Upper lobe of left lung (tissue), 6 donors: ENCODE results near the gene CST2. TPM values are rescaled to one million over a fixed set of nuclear protein-coding genes. Genes with fewer than 3 reads are reported as not detected.
"Not testable (repeated sequence)": the region's sequence is repeated elsewhere in the genome, so short reads cannot be mapped to it uniquely, and the experiment has no call there.

Source experiments
- ATAC-seq, 2 donors: fragments of 200-7000 bp; cut with Tn5 transposase; one replicate each; pipeline ENCODE4 v1.9.1; 2022; ENCODE audit warnings: mild to moderate bottlenecking in 2 of 2, moderate library complexity in 2 of 2; ENCODE audit not compliant: low FRiP score in 2 of 2
- DNase-seq, 2 donors: peaks; one replicate each; pipeline ENCODE4 v3.0.0-alpha.2; 2019 to 2020
- H3K27ac ChIP-seq, 4 donors: fragments of 200-600 bp; sonication (generic); one replicate each; pipeline ENCODE4 v1.5.1; 2016 to 2019
- H3K27me3 ChIP-seq, 4 donors: fragments of 200-600 bp; sonication (generic); one replicate each; pipeline ENCODE4 v1.5.1; 2017 to 2019
- H3K36me3 ChIP-seq, 4 donors: fragments of 200-600 bp; sonication (generic); one replicate each; pipeline ENCODE4 v1.5.1; 2016 to 2019
- H3K4me1 ChIP-seq, 4 donors: fragments of 200-600 bp; sonication (generic); one replicate each; pipeline ENCODE4 v1.5.1; 2018 to 2019
- H3K4me3 ChIP-seq, 4 donors: fragments of 200-600 bp; sonication (generic); one replicate each; pipeline ENCODE4 v1.5.1; 2017 to 2019; ENCODE audit warnings: mild to moderate bottlenecking in 2 of 4, moderate library complexity in 1 of 4
- H3K9me3 ChIP-seq, 4 donors: fragments of 200-600 bp; sonication (generic); one replicate each; pipeline ENCODE4 v1.5.1; 2018 to 2019
- EP300 ChIP-seq, 4 donors: sonication (generic); formaldehyde crosslinking; IDR thresholded peaks; one replicate each; pipeline ENCODE4 v1.5.1; 2017; ENCODE audit warnings: antibody characterized with exemption in 4 of 4, control low read depth in 2 of 4
- POLR2A ChIP-seq, 4 donors: fragments of 450-650 bp; IDR thresholded peaks; one replicate each; pipeline ENCODE4 v1.5.1; 2016 to 2017; ENCODE audit warnings: antibody characterized with exemption in 4 of 4, mild to moderate bottlenecking in 2 of 4
- POLR2AphosphoS5 ChIP-seq, 2 donors: sonication (generic); formaldehyde crosslinking; IDR thresholded peaks; one replicate each; pipeline ENCODE4 v1.5.1; 2017; ENCODE audit warnings: antibody characterized with exemption in 2 of 2
- WGBS, 2 donors: methylation state at CpG; one replicate each; pipeline ENCODE4 v1.1.5; 2017 to 2018; 5-methylcytosine and 5-hydroxymethylcytosine counted together
- total RNA-seq, 6 donors: library from RNA; depleted of rRNA in 4 of 6; stranded (reverse); fragments of >200 nt in 4 of 6; gene quantifications; one replicate each; pipeline versions ENCODE4 v1.1.0 to v1.2.1, GENCODE V29; 2016 to 2021
- TF ChIP-seq, protein P1 (sequence below), 6 experiments: fragments of 450-650 bp in 4 of 6; fragments of 200-600 bp in 2 of 6; sonication (generic) in 2 of 6; IDR thresholded peaks; one replicate each; pipeline ENCODE4 v1.5.1; 2016 to 2019; ENCODE audit warnings: antibody characterized with exemption in 6 of 6
- donor health status: DM: no; HTN: no; CAD: no; lungs with moderate emphysema.
- donor health status: DM: no; HTN: yes; CAD: no; lungs with severe emphysema.

The CST2 gene
- total RNA-seq, 6 donors from 2014 or later, result 0.29 to 0.98 (median 0.47) TPM; not detected in 3

DNA sequence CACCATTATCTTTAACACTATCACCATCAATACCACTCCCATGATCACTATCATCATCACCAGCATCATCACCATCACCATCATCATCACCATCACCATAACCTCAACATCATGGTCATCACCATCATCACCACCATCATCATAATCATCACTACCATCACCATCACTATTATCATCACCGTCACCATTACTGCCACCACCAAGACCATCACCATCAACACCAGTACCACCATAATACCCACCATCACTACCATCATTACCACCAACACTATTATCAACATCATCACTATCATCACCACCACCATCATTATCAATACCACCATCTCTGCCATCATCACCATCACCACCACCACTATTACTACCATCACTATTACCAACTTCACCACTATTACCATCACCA is 43.1 kb downstream of the CST2 start:
- Histone ChIP-seq H3K27ac (no peak overlapping the region), H3K27me3 (no peaks in the 10 kb centered on the region), H3K4me1 (no peaks in the 10 kb centered on the region), H3K4me3 (no peak overlapping the region), H3K36me3 (no peaks in the 10 kb centered on the region), H3K9me3 (no peaks in the 10 kb centered on the region)
- no peak for DNase-seq
- WGBS, 2 donors, result 96 to 100% methylated on average over 1 of the region's 1 CpG
- no peak for ATAC-seq
- TF ChIP-seq, protein P1, sequence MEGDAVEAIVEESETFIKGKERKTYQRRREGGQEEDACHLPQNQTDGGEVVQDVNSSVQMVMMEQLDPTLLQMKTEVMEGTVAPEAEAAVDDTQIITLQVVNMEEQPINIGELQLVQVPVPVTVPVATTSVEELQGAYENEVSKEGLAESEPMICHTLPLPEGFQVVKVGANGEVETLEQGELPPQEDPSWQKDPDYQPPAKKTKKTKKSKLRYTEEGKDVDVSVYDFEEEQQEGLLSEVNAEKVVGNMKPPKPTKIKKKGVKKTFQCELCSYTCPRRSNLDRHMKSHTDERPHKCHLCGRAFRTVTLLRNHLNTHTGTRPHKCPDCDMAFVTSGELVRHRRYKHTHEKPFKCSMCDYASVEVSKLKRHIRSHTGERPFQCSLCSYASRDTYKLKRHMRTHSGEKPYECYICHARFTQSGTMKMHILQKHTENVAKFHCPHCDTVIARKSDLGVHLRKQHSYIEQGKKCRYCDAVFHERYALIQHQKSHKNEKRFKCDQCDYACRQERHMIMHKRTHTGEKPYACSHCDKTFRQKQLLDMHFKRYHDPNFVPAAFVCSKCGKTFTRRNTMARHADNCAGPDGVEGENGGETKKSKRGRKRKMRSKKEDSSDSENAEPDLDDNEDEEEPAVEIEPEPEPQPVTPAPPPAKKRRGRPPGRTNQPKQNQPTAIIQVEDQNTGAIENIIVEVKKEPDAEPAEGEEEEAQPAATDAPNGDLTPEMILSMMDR (IDR thresholded peaks at IDR 0.05), result no peak
- TF ChIP-seq EP300 (IDR thresholded peaks at IDR 0.05), result no peak
- TF ChIP-seq POLR2AphosphoS5 (IDR thresholded peaks at IDR 0.05), result no peak
- TF ChIP-seq POLR2A (IDR thresholded peaks at IDR 0.05), result no peak

DNA sequence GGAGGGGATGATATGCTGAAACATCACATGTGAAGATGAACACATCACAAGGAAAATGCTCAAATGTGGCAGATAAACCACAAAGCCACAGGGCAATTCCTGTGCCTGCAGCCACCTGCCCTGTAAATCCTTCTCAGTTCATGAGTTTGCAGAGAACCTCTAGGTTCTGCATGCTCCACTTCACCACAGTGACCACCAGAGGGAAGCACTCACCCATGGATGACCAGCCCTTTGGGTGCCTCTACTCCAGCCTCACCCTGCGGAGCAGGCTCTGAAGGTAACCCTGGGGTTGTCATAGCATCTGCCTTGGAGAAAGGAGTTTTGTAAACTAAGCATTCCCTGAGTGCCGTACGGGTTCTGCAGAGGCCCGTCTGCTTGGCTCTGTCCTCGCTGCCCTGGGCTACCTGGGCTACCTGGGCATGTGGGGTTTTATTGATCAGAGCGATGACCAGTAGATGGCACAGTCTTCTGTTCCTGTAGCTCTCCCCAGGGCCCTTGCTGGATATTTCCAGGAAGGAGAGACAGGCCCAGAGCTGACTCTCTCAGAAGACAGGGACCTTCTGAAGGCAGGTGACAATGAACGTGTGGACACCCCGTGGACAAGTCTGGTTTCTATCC is 44.1 kb downstream of the CST2 start:
- Histone ChIP-seq H3K27me3 (no peaks in the 10 kb centered on the region), H3K4me1 (no peaks in the 10 kb centered on the region), H3K36me3 (no peaks in the 10 kb centered on the region), H3K4me3 (no peak overlapping the region), H3K27ac (no peak overlapping the region), H3K9me3 (no peaks in the 10 kb centered on the region)
- DNase-seq (no peak), ATAC-seq (peak; percentile 79 to 85)
- WGBS, 2 donors, result 51 to 85% methylated on average over 3 to 8 of the region's 8 CpGs
- no peak for TF ChIP-seq POLR2AphosphoS5 (IDR thresholded peaks at IDR 0.05)
- no peak for TF ChIP-seq POLR2A (IDR thresholded peaks at IDR 0.05)
- TF ChIP-seq EP300 (IDR thresholded peaks at IDR 0.05), result no peak
- TF ChIP-seq, protein P1 (IDR thresholded peaks at IDR 0.05), result peak in 5 of 6 experiments; percentile 30 to 56 (median 42)

DNA sequence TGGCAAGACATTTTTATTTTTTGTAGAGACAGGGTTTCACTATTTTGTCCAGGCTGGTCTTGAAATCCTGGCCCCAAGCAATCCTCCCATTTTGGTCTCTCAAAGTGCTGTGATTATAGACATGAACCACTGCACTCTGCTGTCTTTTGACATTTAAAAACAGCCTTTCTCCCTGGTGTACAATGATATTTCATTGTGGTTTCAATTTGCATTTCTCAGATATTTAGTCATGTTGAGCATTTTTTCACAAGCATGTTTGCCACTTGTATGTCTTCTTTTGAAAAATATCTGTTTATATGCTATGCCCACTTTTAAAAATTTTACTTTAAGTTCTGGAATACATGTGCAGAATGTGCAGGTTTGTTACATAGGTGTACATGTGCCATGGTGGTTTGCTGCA is 47.9 kb downstream of the CST2 start:
- H3K36me3 ChIP-seq, DNase-seq: not testable (repeated sequence)

DNA sequence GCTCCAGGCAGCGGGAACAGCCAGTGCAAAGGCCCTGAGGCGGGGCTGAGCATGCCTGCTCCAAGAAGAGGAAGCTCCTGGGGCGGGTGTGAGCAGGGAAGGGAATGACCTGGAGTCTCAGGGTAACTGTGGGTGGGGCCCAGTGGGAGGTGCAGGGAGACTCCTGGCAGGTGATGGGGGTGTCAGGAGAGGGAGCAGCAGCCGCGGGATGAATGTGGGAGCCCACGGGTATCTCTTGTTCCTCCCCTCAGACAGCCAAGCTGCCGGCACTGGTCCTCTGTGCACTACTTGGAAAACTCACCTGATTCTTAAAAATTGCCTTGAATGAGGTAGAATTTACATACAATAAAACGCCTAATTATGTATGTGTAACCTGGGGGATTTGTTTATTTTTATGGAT is 49.1 kb downstream of the CST2 start:
- WGBS, 2 donors, result 84 to 87% methylated on average over 8 of the region's 8 CpGs
- not testable (repeated sequence) for H3K27ac ChIP-seq, H3K9me3 ChIP-seq, H3K4me3 ChIP-seq, H3K36me3 ChIP-seq, H3K4me1 ChIP-seq, ATAC-seq, H3K27me3 ChIP-seq
- peak in 1 of 2 donors; percentile 30 for DNase-seq

More for the DNA sequence above, 47.9 kb downstream of the CST2 start:
- H3K27ac ChIP-seq, ATAC-seq, H3K9me3 ChIP-seq, H3K4me3 ChIP-seq, H3K27me3 ChIP-seq, H3K4me1 ChIP-seq: not testable (repeated sequence)

DNA sequence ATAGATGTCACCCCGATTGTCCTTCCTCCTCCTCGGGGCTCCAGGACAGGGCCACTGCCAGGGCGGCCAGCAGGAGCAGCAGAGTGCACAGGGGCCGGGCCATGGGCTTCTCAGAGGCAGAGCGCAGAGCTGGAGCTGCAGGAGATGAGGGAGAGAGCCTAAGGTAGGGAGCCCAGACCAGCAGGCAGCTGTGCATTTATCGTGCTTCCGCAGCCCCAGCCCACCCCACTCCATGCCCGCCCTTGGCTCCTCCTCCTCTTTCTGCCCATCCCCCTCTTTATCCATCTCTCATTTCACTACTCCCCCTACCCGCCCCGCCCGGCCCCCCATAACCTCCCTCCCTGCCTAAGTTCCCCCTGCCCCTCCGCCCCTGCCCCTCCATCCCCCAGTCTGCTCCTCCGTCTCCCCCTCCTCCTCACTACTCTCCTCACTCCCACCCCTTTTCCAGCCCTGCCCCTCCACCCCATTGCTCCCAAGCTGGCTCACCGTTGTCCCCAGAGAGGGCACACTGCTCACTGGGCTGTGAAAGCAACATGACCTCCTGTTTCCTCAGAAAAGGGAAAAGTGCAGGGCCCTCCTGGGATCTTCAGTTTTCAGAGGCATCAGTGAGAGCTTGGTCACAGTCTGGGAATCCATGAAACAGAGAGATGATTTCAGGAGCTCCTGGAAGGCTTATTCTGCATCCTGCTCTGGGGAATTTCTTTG is 50.3 kb downstream of the CST2 start:
- peak in 1 of 2 donors; percentile 55 for DNase-seq

More for the DNA sequence above, 50.3 kb downstream of the CST2 start:
- Histone ChIP-seq H3K9me3 (no peaks in the 10 kb centered on the region), H3K36me3 (no peaks in the 10 kb centered on the region), H3K4me1 (no peaks in the 10 kb centered on the region), H3K4me3 (no peak overlapping the region), H3K27me3 (no peaks in the 10 kb centered on the region), H3K27ac (no peak overlapping the region)
- peak in 1 of 2 donors; percentile 56 for ATAC-seq
- TF ChIP-seq POLR2AphosphoS5 (IDR thresholded peaks at IDR 0.05), result no peak
- TF ChIP-seq EP300 (IDR thresholded peaks at IDR 0.05), result no peak
- no peak for TF ChIP-seq POLR2A (IDR thresholded peaks at IDR 0.05)
- TF ChIP-seq, protein P1 (IDR thresholded peaks at IDR 0.05), result no peak
- whole genome bisulfite sequencing, 2 donors, result 23 to 26% methylated on average over 8 to 9 of the region's 14 CpGs
